Nephron (organoid): ENCODE measurements around the gene AHRR.
"Not testable (repeated sequence)": the region's sequence is repeated elsewhere in the genome, so short reads cannot be mapped to it uniquely, and the experiment has no call there.

Experiments
- H3K27ac Mint-ChIP-seq, 3 experiments: 2 replicates each; pipeline ENCODE4 v1.8.0; 2020; ENCODE audit warnings: mixed read lengths in 3 of 3, mild to moderate bottlenecking in 2 of 3, moderate library complexity in 1 of 3
- H3K27me3 Mint-ChIP-seq: 2 replicates; pipeline ENCODE4 v1.8.0; 2021; ENCODE audit warnings: low read depth, mild to moderate bottlenecking, moderate library complexity, mixed read lengths
- H3K36me3 Mint-ChIP-seq: 2 replicates; pipeline ENCODE4 v1.8.0; 2020; ENCODE audit warnings: low read depth, mixed read lengths
- H3K4me1 Mint-ChIP-seq: 2 replicates; pipeline ENCODE4 v1.8.0; 2020; ENCODE audit warnings: mixed read lengths
- H3K4me3 Mint-ChIP-seq, 3 experiments: 2 replicates each; pipeline ENCODE4 v1.8.0; 2020; ENCODE audit warnings: mild to moderate bottlenecking in 3 of 3, mixed read lengths in 3 of 3, moderate library complexity in 2 of 3
- H3K9me3 Mint-ChIP-seq: 2 replicates; pipeline ENCODE4 v1.8.0; 2020; ENCODE audit warnings: mixed read lengths
- TF ChIP-seq, protein P1 (sequence below), 3 experiments: fragments of 200-600 bp; sonication (generic); IDR thresholded peaks; one replicate each; pipeline ENCODE4 v1.5.0; 2021; ENCODE audit warnings: antibody characterized with exemption in 3 of 3; ENCODE audit not compliant: unreplicated experiment in 3 of 3

The AHRR gene

DNA sequence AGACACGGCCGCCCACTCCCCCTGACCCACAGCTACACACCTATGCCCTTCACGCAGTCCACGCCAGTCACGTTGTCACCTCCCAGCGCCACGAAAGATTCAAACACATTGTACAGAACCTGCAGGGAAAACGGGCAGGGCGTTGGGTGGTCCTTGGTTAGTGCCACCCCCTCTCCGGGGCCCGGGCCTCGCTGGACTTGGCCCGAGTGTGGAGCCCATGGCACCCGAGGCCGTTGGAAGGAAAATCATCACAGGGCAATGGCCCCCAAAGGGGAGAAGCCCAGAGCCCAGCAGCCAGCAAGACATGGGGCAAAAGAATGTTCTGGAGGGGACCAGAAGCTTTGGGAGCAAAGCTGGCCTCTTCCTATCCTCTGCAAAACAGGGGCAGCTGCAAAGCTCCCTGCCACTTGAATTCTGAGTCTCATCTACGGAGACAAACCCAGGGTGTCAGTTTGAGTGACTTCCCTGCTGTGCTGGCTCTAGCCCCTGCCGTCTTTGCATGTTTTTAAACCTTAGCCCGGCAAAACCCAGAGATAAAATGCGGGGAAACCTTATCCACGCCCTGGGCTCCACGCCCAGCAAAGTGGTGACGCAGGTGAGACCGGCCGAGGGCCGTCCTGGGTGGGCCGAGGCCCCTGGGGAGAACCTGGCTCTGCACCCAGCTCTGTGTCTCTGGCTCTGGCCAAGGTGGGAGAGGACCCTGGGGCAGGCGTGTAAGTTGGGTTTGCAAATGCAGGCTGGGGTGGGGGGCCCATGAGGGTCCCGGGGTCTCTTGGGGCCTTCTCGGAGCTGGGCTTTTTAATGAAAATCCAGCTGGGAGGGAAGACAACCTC lies 163.8 kb downstream of the AHRR start:
- peaks cover 15% of the 10 kb centered on the region for H3K27me3 Mint-ChIP-seq
- H3K4me3 Mint-ChIP-seq = no peak overlapping the region
- H3K9me3 Mint-ChIP-seq = no peaks in the 10 kb centered on the region
- H3K27ac Mint-ChIP-seq = no peak overlapping the region
- TF ChIP-seq, protein P1, sequence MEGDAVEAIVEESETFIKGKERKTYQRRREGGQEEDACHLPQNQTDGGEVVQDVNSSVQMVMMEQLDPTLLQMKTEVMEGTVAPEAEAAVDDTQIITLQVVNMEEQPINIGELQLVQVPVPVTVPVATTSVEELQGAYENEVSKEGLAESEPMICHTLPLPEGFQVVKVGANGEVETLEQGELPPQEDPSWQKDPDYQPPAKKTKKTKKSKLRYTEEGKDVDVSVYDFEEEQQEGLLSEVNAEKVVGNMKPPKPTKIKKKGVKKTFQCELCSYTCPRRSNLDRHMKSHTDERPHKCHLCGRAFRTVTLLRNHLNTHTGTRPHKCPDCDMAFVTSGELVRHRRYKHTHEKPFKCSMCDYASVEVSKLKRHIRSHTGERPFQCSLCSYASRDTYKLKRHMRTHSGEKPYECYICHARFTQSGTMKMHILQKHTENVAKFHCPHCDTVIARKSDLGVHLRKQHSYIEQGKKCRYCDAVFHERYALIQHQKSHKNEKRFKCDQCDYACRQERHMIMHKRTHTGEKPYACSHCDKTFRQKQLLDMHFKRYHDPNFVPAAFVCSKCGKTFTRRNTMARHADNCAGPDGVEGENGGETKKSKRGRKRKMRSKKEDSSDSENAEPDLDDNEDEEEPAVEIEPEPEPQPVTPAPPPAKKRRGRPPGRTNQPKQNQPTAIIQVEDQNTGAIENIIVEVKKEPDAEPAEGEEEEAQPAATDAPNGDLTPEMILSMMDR (IDR thresholded peaks at IDR 0.05; ENCODE audit: unreplicated experiment in 3 of 3) = no peak
- no peaks in the 10 kb centered on the region for H3K36me3 Mint-ChIP-seq
- H3K4me1 Mint-ChIP-seq = no peaks in the 10 kb centered on the region

DNA sequence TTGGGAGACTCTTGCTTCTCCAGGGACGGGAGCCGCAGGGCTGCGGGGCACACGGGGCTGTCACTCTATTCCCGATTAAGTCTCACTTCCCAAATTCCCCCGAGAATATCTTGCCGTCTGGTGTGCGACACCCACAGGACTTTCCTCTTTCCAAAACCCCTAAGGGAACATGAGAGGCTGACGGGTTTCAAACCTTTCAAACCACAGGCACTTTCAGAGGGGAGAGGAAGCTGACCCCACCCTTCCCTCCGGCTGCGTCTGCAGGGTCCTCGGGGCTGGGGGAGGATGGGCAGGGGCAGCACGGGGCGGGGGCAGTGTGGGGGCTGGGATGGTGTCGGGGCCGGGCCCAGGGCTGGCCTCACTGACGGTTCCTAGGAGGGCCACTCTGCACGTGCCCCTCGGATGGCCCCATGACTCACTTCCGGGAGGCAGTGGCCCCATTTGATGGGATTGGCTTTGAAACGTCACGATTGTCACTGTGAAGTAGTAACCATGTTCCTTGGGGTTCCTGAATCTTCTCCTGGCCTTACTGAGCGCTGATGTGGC lies 164.5 kb downstream of the AHRR start:
- peaks cover 22% of the 10 kb centered on the region for H3K27me3 Mint-ChIP-seq
- no peak overlapping the region for H3K4me3 Mint-ChIP-seq
- H3K27ac Mint-ChIP-seq = no peak overlapping the region
- H3K4me1 Mint-ChIP-seq = no peaks in the 10 kb centered on the region
- no peaks in the 10 kb centered on the region for H3K9me3 Mint-ChIP-seq
- no peaks in the 10 kb centered on the region for H3K36me3 Mint-ChIP-seq
- TF ChIP-seq, protein P1 (IDR thresholded peaks at IDR 0.05; ENCODE audit: unreplicated experiment in 3 of 3) = no peak

DNA sequence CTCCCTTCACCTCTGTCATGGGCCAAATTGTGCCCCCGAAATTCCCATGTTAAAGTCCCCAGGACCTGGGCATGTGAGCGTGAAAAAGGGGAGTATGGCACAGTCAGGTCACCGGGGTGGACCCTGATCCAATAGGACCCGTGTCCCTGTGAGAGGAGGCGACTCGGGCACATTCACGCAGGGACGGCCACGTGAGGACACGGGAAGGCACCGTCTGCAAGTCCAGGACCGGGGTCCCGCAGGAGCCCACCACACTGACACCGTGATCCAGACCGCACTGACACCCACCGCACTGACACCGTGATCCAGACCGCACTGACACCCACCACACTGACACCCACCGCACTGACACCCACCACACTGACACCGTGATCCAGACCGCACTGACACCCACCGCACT lies 165.1 kb downstream of the AHRR start:
- H3K36me3 Mint-ChIP-seq, H3K4me1 Mint-ChIP-seq, H3K4me3 Mint-ChIP-seq, H3K9me3 Mint-ChIP-seq, H3K27ac Mint-ChIP-seq: not testable (repeated sequence)
- peaks cover 25% of the 10 kb centered on the region for H3K27me3 Mint-ChIP-seq
